Activated CD8-positive, alpha-beta T cell treated with anti-CD3 and anti-CD28 coated beads, Interleukin-2, amount 10 ng/mL, durations not matched to agents 7 days and 5 days (primary cell): ENCODE data around the gene UBR3. TPM values are rescaled to one million over a fixed set of nuclear protein-coding genes. Genes with fewer than 3 reads are reported as not detected.
"Not testable (repeated sequence)": the region's sequence is repeated elsewhere in the genome, so short reads cannot be mapped to it uniquely, and the experiment has no call there.

Experiments
- ATAC-seq: fragments of 150-1000 bp; cut with Tn5 transposase; one replicate; pipeline ENCODE4 v1.10.0; 2021; ENCODE audit warnings: moderate library complexity
- CTCF ChIA-PET: fragments of 350-600 bp; sonication (Branson Sonifier 250); formaldehyde crosslinking; loops from one replicate; lab custom pipeline; 2021; ENCODE audit warnings: antibody characterized with exemption; lab: Charles Lee
- POLR2A ChIA-PET: fragments of 350-600 bp; sonication (Branson Sonifier 250); formaldehyde crosslinking; loops from one replicate; lab custom pipeline; 2021; ENCODE audit warnings: antibody characterized with exemption; lab: Charles Lee
- DNase-seq: peaks from one replicate; pipeline ENCODE4 v3.0.0-alpha.2; 2020
- H3K27ac Mint-ChIP-seq: one replicate; pipeline ENCODE4 v1.8.0; 2021; ENCODE audit warnings: mild to moderate bottlenecking, mixed read lengths
- H3K27me3 Mint-ChIP-seq: one replicate; pipeline ENCODE4 v1.8.0; 2021; ENCODE audit warnings: low read depth, mixed read lengths
- H3K36me3 Mint-ChIP-seq: one replicate; pipeline ENCODE4 v1.8.0; 2021; ENCODE audit warnings: low read depth, mixed read lengths
- H3K4me1 Mint-ChIP-seq: one replicate; pipeline ENCODE4 v1.8.0; 2021; ENCODE audit warnings: low read depth, mixed read lengths
- H3K4me3 Mint-ChIP-seq: one replicate; pipeline ENCODE4 v1.8.0; 2021; ENCODE audit warnings: mild to moderate bottlenecking, mixed read lengths
- H3K9me3 Mint-ChIP-seq: one replicate; pipeline ENCODE4 v1.8.0; 2022; ENCODE audit warnings: mixed read lengths; ENCODE audit not compliant: insufficient read depth
- total RNA-seq, 2 experiments: library from RNA; stranded (reverse); gene quantifications; one replicate each; pipeline ENCODE4 v1.2.3, GENCODE V29; 2021

The UBR3 gene
- total RNA-seq, 2 experiments from 2014 or later, result 20.8 to 21.5 TPM

- Mint-ChIP-seq H3K9me3 (no peaks in the 10 kb centered on the region), H3K4me1 (peaks cover 46% of the 10 kb centered on the region), H3K4me3 (peak overlapping the region; percentile 64), H3K27me3 (no peaks in the 10 kb centered on the region), H3K36me3 (peaks cover 40% of the 10 kb centered on the region), H3K27ac (no peak overlapping the region)
- DNase-seq, result no peak
- CTCF ChIA-PET, result interaction anchor here (1.4 to 1.6 kb wide), 2 partner anchors 10 to 24 kb away, joined by 3 to 13 read pairs; partner anchors contain the start of gene SSB
- POLR2A ChIA-PET, result no interaction called here
- no peak for ATAC-seq
These were observed 4.4 kb upstream of the UBR3 start for GRCh38 chr2:169822785-169823392.

GRCh38 chr2:169823996-169824372, 3.3 kb upstream of the UBR3 start:
- H3K4me3 Mint-ChIP-seq, result peak overlapping the region; percentile 93
- POLR2A ChIA-PET, result interaction anchor here (1.1 to 1.4 kb wide), 2 partner anchors 9 to 239 kb away, joined by 3 to 4 read pairs; partner anchors contain the start of gene PPIG
- peaks cover 55% of the 10 kb centered on the region for H3K4me1 Mint-ChIP-seq
- peaks cover 34% of the 10 kb centered on the region for H3K36me3 Mint-ChIP-seq
- ATAC-seq (peak; percentile 2), DNase-seq (no peak)
- CTCF ChIA-PET, result interaction anchor here (0.8 to 3.1 kb wide), 15 partner anchors 9 to 1106 kb away, joined by 3 to 33 read pairs (median 5); partner anchors contain the start of genes BBS5 and SSB
- peak overlapping the region; percentile 81 for H3K27ac Mint-ChIP-seq
- H3K27me3 Mint-ChIP-seq, result no peaks in the 10 kb centered on the region
- H3K9me3 Mint-ChIP-seq, result no peaks in the 10 kb centered on the region

GRCh38 chr2:169824373-169825333, 2.6 kb upstream of the UBR3 start, which contains the start of gene METTL5:
METTL5 (minus strand) TSS chr2:169824905; CDS start chr2:169824597, 308 bp downstream.
- H3K4me1 Mint-ChIP-seq, result peaks cover 55% of the 10 kb centered on the region
- POLR2A ChIA-PET, result interaction anchor here (0.6 to 1.4 kb wide), 5 partner anchors 9 to 345 kb away, joined by 3 to 4 read pairs (median 3); partner anchors contain the start of genes BBS5 and PPIG
- peaks cover 29% of the 10 kb centered on the region for H3K36me3 Mint-ChIP-seq
- no peaks in the 10 kb centered on the region for H3K27me3 Mint-ChIP-seq
- CTCF ChIA-PET, result interaction anchor here (0.6 to 3.1 kb wide), 20 partner anchors 9 to 1106 kb away, joined by 3 to 33 read pairs (median 4); partner anchors contain the start of genes BBS5 and SSB
- H3K27ac Mint-ChIP-seq, result peak within 1 kb of the TSS; percentile 87
- peak; percentile 75 for ATAC-seq
- peak; percentile 83 for DNase-seq
- peak within 1 kb of the TSS; percentile 93 for H3K4me3 Mint-ChIP-seq
- no peaks in the 10 kb centered on the region for H3K9me3 Mint-ChIP-seq

GRCh38 chr2:169828141-169828811, 1.0 kb downstream of the UBR3 start:
- H3K9me3 Mint-ChIP-seq, result no peaks in the 10 kb centered on the region
- DNase-seq (peak; percentile 66), ATAC-seq (peak; percentile 30)
- H3K4me3 Mint-ChIP-seq, result peak overlapping the region; percentile 87
- peaks cover 10% of the 10 kb centered on the region for H3K36me3 Mint-ChIP-seq
- H3K27me3 Mint-ChIP-seq, result no peaks in the 10 kb centered on the region
- H3K27ac Mint-ChIP-seq, result peak overlapping the region; percentile 82
- CTCF ChIA-PET, result interaction anchor here (0.8 to 3.8 kb wide), 11 partner anchors 10 to 718 kb away, joined by 3 to 18 read pairs (median 4); partner anchors contain the start of gene BBS5
- H3K4me1 Mint-ChIP-seq, result peaks cover 36% of the 10 kb centered on the region
- POLR2A ChIA-PET, result interaction anchor here (2.3 kb wide), 1 partner anchor 29 kb away, joined by 19 read pairs; the partner anchor contains the start of gene SSB

- no peak for DNase-seq
- peaks cover 8% of the 10 kb centered on the region for H3K36me3 Mint-ChIP-seq
- CTCF ChIA-PET, result interaction anchor here (0.5 to 2.0 kb wide), 2 partner anchors 10 to 160 kb away, joined by 3 to 11 read pairs; partner anchors contain the start of gene METTL5
- POLR2A ChIA-PET, result no interaction called here
- peaks cover 10% of the 10 kb centered on the region for H3K4me1 Mint-ChIP-seq
- no peaks in the 10 kb centered on the region for H3K27me3 Mint-ChIP-seq
- no peak overlapping the region for H3K4me3 Mint-ChIP-seq
- no peak overlapping the region for H3K27ac Mint-ChIP-seq
- no peak for ATAC-seq
- no peaks in the 10 kb centered on the region for H3K9me3 Mint-ChIP-seq
These were observed 7.1 kb downstream of the UBR3 start for GRCh38 chr2:169834401-169834800.

GRCh38 chr2:169838743-169839489, 11.7 kb downstream of the UBR3 start:
- no peak for DNase-seq
- no peak overlapping the region for H3K27ac Mint-ChIP-seq
- no peak for ATAC-seq
- peaks cover 12% of the 10 kb centered on the region for H3K4me1 Mint-ChIP-seq
- no peak overlapping the region for H3K4me3 Mint-ChIP-seq
- no peaks in the 10 kb centered on the region for H3K9me3 Mint-ChIP-seq
- ChIA-PET CTCF (interaction anchor here (1.2 kb wide), 1 partner anchor 14 kb away, joined by 3 read pairs; the partner anchor contains the start of gene METTL5), POLR2A (no interaction called here)
- H3K36me3 Mint-ChIP-seq, result peaks cover 12% of the 10 kb centered on the region
- no peaks in the 10 kb centered on the region for H3K27me3 Mint-ChIP-seq

GRCh38 chr2:169839954-169840746, 12.9 kb downstream of the UBR3 start:
- Mint-ChIP-seq H3K27me3 (no peaks in the 10 kb centered on the region), H3K4me1 (peaks cover 8% of the 10 kb centered on the region), H3K4me3 (no peak overlapping the region), H3K9me3 (no peaks in the 10 kb centered on the region), H3K36me3 (peaks cover 12% of the 10 kb centered on the region), H3K27ac (no peak overlapping the region)
- DNase-seq, result no peak
- ChIA-PET POLR2A (interaction anchor here (0.6 kb wide), 1 partner anchor 20 kb away, joined by 3 read pairs; no protein-coding TSS in a partner anchor), CTCF (interaction anchor here (1.2 kb wide), 1 partner anchor 15 kb away, joined by 3 read pairs; the partner anchor contains the start of gene METTL5)
- ATAC-seq, result no peak

- H3K27ac Mint-ChIP-seq, result no peak overlapping the region
- DNase-seq (no peak), ATAC-seq (no peak)
- H3K36me3 Mint-ChIP-seq, result peaks cover 12% of the 10 kb centered on the region
- ChIA-PET CTCF (no interaction called here), POLR2A (no interaction called here)
- no peaks in the 10 kb centered on the region for H3K27me3 Mint-ChIP-seq
- peaks cover 8% of the 10 kb centered on the region for H3K4me1 Mint-ChIP-seq
- H3K4me3 Mint-ChIP-seq, result no peak overlapping the region
- H3K9me3 Mint-ChIP-seq, result no peaks in the 10 kb centered on the region
These were observed 13.5 kb downstream of the UBR3 start for GRCh38 chr2:169840747-169841142.

GRCh38 chr2:169841625-169842024, 14.4 kb downstream of the UBR3 start:
- DNase-seq, ATAC-seq, H3K4me3 Mint-ChIP-seq, CTCF ChIA-PET, H3K9me3 Mint-ChIP-seq, POLR2A ChIA-PET, H3K27me3 Mint-ChIP-seq, H3K27ac Mint-ChIP-seq, H3K4me1 Mint-ChIP-seq: not testable (repeated sequence)
- H3K36me3 Mint-ChIP-seq, result peaks cover 12% of the 10 kb centered on the region

GRCh38 chr2:169845016-169845415, 17.8 kb downstream of the UBR3 start:
- POLR2A ChIA-PET, result interaction anchor here (0.7 kb wide), 1 partner anchor 227 kb away, joined by 3 read pairs; no protein-coding TSS in a partner anchor
- H3K4me3 Mint-ChIP-seq, result no peak overlapping the region

More at GRCh38 chr2:169845016-169845415, 17.8 kb downstream of the UBR3 start:
- no peak for DNase-seq
- H3K36me3 Mint-ChIP-seq, result peaks cover 22% of the 10 kb centered on the region
- peaks cover 16% of the 10 kb centered on the region for H3K4me1 Mint-ChIP-seq
- no peaks in the 10 kb centered on the region for H3K27me3 Mint-ChIP-seq
- H3K27ac Mint-ChIP-seq, result no peak overlapping the region
- ATAC-seq, result no peak
- no peaks in the 10 kb centered on the region for H3K9me3 Mint-ChIP-seq
- CTCF ChIA-PET, result no interaction called here
